DND-41 (cell line): ENCODE results near the gene TMEM250.

Experiments used
- ATAC-seq: fragments of 200-7000 bp; cut with Tn5 transposase; 3 replicates; pipeline ENCODE4 v1.9.1; 2021; ENCODE audit warnings: low read depth; ENCODE audit not compliant: insufficient read depth
- DNase-seq: peaks from one replicate; pipeline ENCODE4 v3.0.0-alpha.2; 2020
- H2AFZ ChIP-seq: 2 replicates; pipeline ENCODE4 v1.6.0; 2012; ENCODE audit warnings: low read depth, low read length
- H3K27ac ChIP-seq: 2 replicates; pipeline ENCODE4 v1.5.1; 2012; ENCODE audit warnings: low read length, inconsistent platforms
- H3K27me3 ChIP-seq: fragments of 200-600 bp; sonication (generic); 2 replicates; pipeline ENCODE4 v1.6.0; 2012; ENCODE audit warnings: low read length, mild to moderate bottlenecking, inconsistent platforms; ENCODE audit not compliant: insufficient read depth, poor library complexity
- H3K36me3 ChIP-seq: 2 replicates; pipeline ENCODE4 v1.5.1; 2012; ENCODE audit warnings: low read length, inconsistent platforms; ENCODE audit not compliant: insufficient read depth
- H3K4me1 ChIP-seq: 2 replicates; pipeline ENCODE4 v1.5.1; 2012; ENCODE audit warnings: mild to moderate bottlenecking, low read length; ENCODE audit not compliant: insufficient read depth
- H3K4me2 ChIP-seq: 2 replicates; pipeline ENCODE4 v1.6.0; 2012; ENCODE audit warnings: mild to moderate bottlenecking, moderate library complexity, low read length, inconsistent platforms; ENCODE audit not compliant: insufficient read depth
- H3K4me3 ChIP-seq, 2 experiments: fragments of 200-600 bp in 1 of 2; shearing (Covaris generic) in 1 of 2; 2 replicates each; pipeline ENCODE4 v1.5.1; 2012 to 2016; ENCODE audit warnings: inconsistent platforms in 2 of 2, low read length in 2 of 2, mild to moderate bottlenecking in 2 of 2, low read depth in 1 of 2, moderate library complexity in 1 of 2
- H3K79me2 ChIP-seq: 2 replicates; pipeline ENCODE4 v1.6.0; 2012; ENCODE audit warnings: low read length, inconsistent platforms; ENCODE audit not compliant: insufficient read depth
- H3K9ac ChIP-seq: 2 replicates; pipeline ENCODE4 v1.6.0; 2012; ENCODE audit warnings: low read depth, mild to moderate bottlenecking, inconsistent platforms, low read length, moderate library complexity
- H3K9me3 ChIP-seq: 2 replicates; pipeline ENCODE4 v1.5.1; 2012; ENCODE audit warnings: low read length, moderate library complexity, mild to moderate bottlenecking, inconsistent platforms; ENCODE audit not compliant: insufficient read depth, severe bottlenecking
- H4K20me1 ChIP-seq: 2 replicates; pipeline ENCODE4 v1.6.0; 2012; ENCODE audit warnings: low read length; ENCODE audit not compliant: insufficient read depth
- EZH2 ChIP-seq: IDR thresholded peaks from 3 replicates; pipeline ENCODE4 v1.6.1; 2012; ENCODE audit warnings: borderline replicate concordance, low read depth, mild to moderate bottlenecking, moderate library complexity, low read length, inconsistent platforms; ENCODE audit not compliant: severe bottlenecking
- TF ChIP-seq, protein P1 (sequence below): IDR thresholded peaks from 2 replicates; pipeline ENCODE4 v1.5.1; 2012; ENCODE audit warnings: borderline replicate concordance, low read length, moderate library complexity, mild to moderate bottlenecking; ENCODE audit not compliant: poor library complexity, severe bottlenecking; ENCODE audit errors: extremely low read depth

The TMEM250 gene

GRCh38 chr9:136078024-136078423 is 40.7 kb downstream of the TMEM250 start:
- Histone ChIP-seq H3K27me3 (no peaks in the 10 kb centered on the region), H3K9me3 (no peaks in the 10 kb centered on the region), H3K27ac (no peak overlapping the region), H3K4me1 (no peaks in the 10 kb centered on the region), H3K36me3 (no peaks in the 10 kb centered on the region), H3K9ac (no peak overlapping the region), H3K79me2 (no peaks in the 10 kb centered on the region), H4K20me1 (peaks cover 4% of the 10 kb centered on the region; the same call in 1 of the 2 replicates), H3K4me3 (no peak overlapping the region), H3K4me2 (no peak overlapping the region), H2AFZ (no peak overlapping the region)
- DNase-seq (no peak), ATAC-seq (no peak)
- TF ChIP-seq, protein P1, sequence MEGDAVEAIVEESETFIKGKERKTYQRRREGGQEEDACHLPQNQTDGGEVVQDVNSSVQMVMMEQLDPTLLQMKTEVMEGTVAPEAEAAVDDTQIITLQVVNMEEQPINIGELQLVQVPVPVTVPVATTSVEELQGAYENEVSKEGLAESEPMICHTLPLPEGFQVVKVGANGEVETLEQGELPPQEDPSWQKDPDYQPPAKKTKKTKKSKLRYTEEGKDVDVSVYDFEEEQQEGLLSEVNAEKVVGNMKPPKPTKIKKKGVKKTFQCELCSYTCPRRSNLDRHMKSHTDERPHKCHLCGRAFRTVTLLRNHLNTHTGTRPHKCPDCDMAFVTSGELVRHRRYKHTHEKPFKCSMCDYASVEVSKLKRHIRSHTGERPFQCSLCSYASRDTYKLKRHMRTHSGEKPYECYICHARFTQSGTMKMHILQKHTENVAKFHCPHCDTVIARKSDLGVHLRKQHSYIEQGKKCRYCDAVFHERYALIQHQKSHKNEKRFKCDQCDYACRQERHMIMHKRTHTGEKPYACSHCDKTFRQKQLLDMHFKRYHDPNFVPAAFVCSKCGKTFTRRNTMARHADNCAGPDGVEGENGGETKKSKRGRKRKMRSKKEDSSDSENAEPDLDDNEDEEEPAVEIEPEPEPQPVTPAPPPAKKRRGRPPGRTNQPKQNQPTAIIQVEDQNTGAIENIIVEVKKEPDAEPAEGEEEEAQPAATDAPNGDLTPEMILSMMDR = no peak

- TF ChIP-seq, protein P1 = no peak
- TF ChIP-seq EZH2 = no peak
- Histone ChIP-seq H2AFZ (no peak overlapping the region), H3K4me1 (no peaks in the 10 kb centered on the region), H3K4me3 (no peak overlapping the region), H3K9ac (no peak overlapping the region), H3K27ac (no peak overlapping the region), H3K9me3 (no peaks in the 10 kb centered on the region), H3K79me2 (no peaks in the 10 kb centered on the region), H3K36me3 (no peaks in the 10 kb centered on the region), H3K27me3 (no peaks in the 10 kb centered on the region), H4K20me1 (peaks cover 4% of the 10 kb centered on the region; the same call in 1 of the 2 replicates), H3K4me2 (no peak overlapping the region)
- ATAC-seq = no peak
- no peak for DNase-seq
Measured at GRCh38 chr9:136077491-136077890, 41.2 kb downstream of the TMEM250 start.

GRCh38 chr9:136075881-136076678 is 42.6 kb downstream of the TMEM250 start:
- Histone ChIP-seq H3K27me3 (no peaks in the 10 kb centered on the region), H2AFZ (no peak overlapping the region), H3K36me3 (no peaks in the 10 kb centered on the region), H3K9me3 (no peaks in the 10 kb centered on the region), H3K9ac (no peak overlapping the region), H4K20me1 (peaks cover 4% of the 10 kb centered on the region; the same call in 1 of the 2 replicates), H3K4me3 (no peak overlapping the region), H3K79me2 (no peaks in the 10 kb centered on the region), H3K27ac (no peak overlapping the region), H3K4me1 (no peaks in the 10 kb centered on the region), H3K4me2 (no peak overlapping the region)
- DNase-seq (no peak), ATAC-seq (no peak)
- TF ChIP-seq EZH2 = no peak
- TF ChIP-seq, protein P1 = no peak
